H9 (cell line): Measurements from ENCODE around the gene ZBED1. TPM values are rescaled to one million over a fixed set of nuclear protein-coding genes. Genes with fewer than 3 reads are reported as not detected.

ENCODE experiments used
- DNase-seq: peaks from one replicate; pipeline ENCODE4 v3.0.0-alpha.2; 2017
- H2AFZ ChIP-seq: one replicate; pipeline ENCODE4 v1.6.1; 2013; ENCODE audit warnings: mild to moderate bottlenecking, low read length, control low read depth, moderate library complexity
- H2AK5ac ChIP-seq: 2 replicates; pipeline ENCODE4 v1.6.1; 2013; ENCODE audit warnings: low read length, control low read depth, mixed read lengths; ENCODE audit not compliant: insufficient read length
- H2BK120ac ChIP-seq: one replicate; pipeline ENCODE4 v1.6.1; 2013; ENCODE audit warnings: low read depth, mild to moderate bottlenecking, low read length, control low read depth, inconsistent platforms; ENCODE audit not compliant: poor library complexity, severe bottlenecking
- H2BK12ac ChIP-seq: 2 replicates; pipeline ENCODE4 v1.6.1; 2013; ENCODE audit warnings: low read length, control low read depth, mixed read lengths, low read depth; ENCODE audit not compliant: insufficient read length
- H2BK15ac ChIP-seq: 2 replicates; pipeline ENCODE4 v1.6.1; 2013; ENCODE audit warnings: low read depth, low read length, control low read depth
- H2BK20ac ChIP-seq: one replicate; pipeline ENCODE4 v1.6.1; 2013; ENCODE audit warnings: low read depth, mild to moderate bottlenecking, low read length, control low read depth, inconsistent platforms; ENCODE audit not compliant: poor library complexity, severe bottlenecking
- H2BK5ac ChIP-seq: 2 replicates; pipeline ENCODE4 v1.6.1; 2013; ENCODE audit warnings: low read length, control low read depth, mixed read lengths; ENCODE audit not compliant: insufficient read length
- H3K14ac ChIP-seq: 2 replicates; pipeline ENCODE4 v1.6.1; 2013; ENCODE audit warnings: low read length, control low read depth; ENCODE audit not compliant: insufficient read depth
- H3K18ac ChIP-seq: 2 replicates; pipeline ENCODE4 v1.6.1; 2013; ENCODE audit warnings: low read depth, mild to moderate bottlenecking, mixed read lengths, low read length, control low read depth; ENCODE audit not compliant: insufficient read length
- H3K23ac ChIP-seq: 2 replicates; pipeline ENCODE4 v1.6.1; 2013; ENCODE audit warnings: low read length, control low read depth, mixed read lengths, low read depth; ENCODE audit not compliant: insufficient read length
- H3K23me2 ChIP-seq: 2 replicates; pipeline ENCODE4 v1.6.1; 2013; ENCODE audit warnings: low read depth, mild to moderate bottlenecking, mixed read lengths, low read length, control low read depth; ENCODE audit not compliant: insufficient read length, poor library complexity, severe bottlenecking
- H3K27ac ChIP-seq: 2 replicates; pipeline ENCODE4 v1.5.1; 2013; ENCODE audit warnings: low read length, control low read depth, mixed read lengths, low read depth; ENCODE audit not compliant: insufficient read length
- H3K27me3 ChIP-seq: 2 replicates; pipeline ENCODE4 v1.6.1; 2013; ENCODE audit warnings: low read length, control low read depth, inconsistent platforms; ENCODE audit not compliant: insufficient read depth
- H3K4ac ChIP-seq: 2 replicates; pipeline ENCODE4 v1.6.1; 2013; ENCODE audit warnings: low read depth, mild to moderate bottlenecking, control low read depth, inconsistent platforms, low read length, moderate library complexity
- H3K4me1 ChIP-seq: 2 replicates; pipeline ENCODE4 v1.6.1; 2013; ENCODE audit warnings: low read length, control low read depth, inconsistent platforms; ENCODE audit not compliant: insufficient read depth
- H3K4me2 ChIP-seq: 2 replicates; pipeline ENCODE4 v1.6.1; 2013; ENCODE audit warnings: low read length, control low read depth, mixed read lengths; ENCODE audit not compliant: insufficient read length, insufficient read depth
- H3K56ac ChIP-seq: 2 replicates; pipeline ENCODE4 v1.6.1; 2013; ENCODE audit warnings: low read depth, mild to moderate bottlenecking, mixed read lengths, low read length, control low read depth; ENCODE audit not compliant: insufficient read length
- H3K79me1 ChIP-seq: 2 replicates; pipeline ENCODE4 v1.6.1; 2013; ENCODE audit warnings: low read depth, mild to moderate bottlenecking, moderate library complexity, low read length, control low read depth, inconsistent platforms; ENCODE audit not compliant: insufficient read depth, poor library complexity, severe bottlenecking
- H3K79me2 ChIP-seq: 2 replicates; pipeline ENCODE4 v1.6.1; 2013; ENCODE audit warnings: low read length, control low read depth, inconsistent platforms; ENCODE audit not compliant: insufficient read depth
- H3K9ac ChIP-seq: 2 replicates; pipeline ENCODE4 v1.6.1; 2013; ENCODE audit warnings: low read length, control low read depth, mixed read lengths; ENCODE audit not compliant: insufficient read length; ENCODE audit errors: extremely low read depth
- H3K9me3 ChIP-seq: one replicate; pipeline ENCODE4 v1.6.1; 2013; ENCODE audit warnings: low read depth, low read length, inconsistent platforms; ENCODE audit not compliant: control insufficient read depth
- H3T11ph ChIP-seq: one replicate; pipeline ENCODE4 v1.6.1; 2013; ENCODE audit warnings: mild to moderate bottlenecking, low read length, control low read depth, inconsistent platforms
- H4K20me1 ChIP-seq: one replicate; pipeline ENCODE4 v1.6.1; 2013; ENCODE audit not compliant: control insufficient read depth, insufficient read length, insufficient read depth
- H4K5ac ChIP-seq: 2 replicates; pipeline ENCODE4 v1.6.1; 2013; ENCODE audit warnings: low read depth, mild to moderate bottlenecking, mixed read lengths, low read length, control low read depth; ENCODE audit not compliant: insufficient read length
- H4K8ac ChIP-seq: replicated peaks from 2 replicates; pipeline ENCODE4 v1.6.1; 2013; ENCODE audit warnings: low read length, control low read depth, mixed read lengths, low read depth; ENCODE audit not compliant: insufficient read length
- H4K91ac ChIP-seq: 2 replicates; pipeline ENCODE4 v1.6.1; 2013; ENCODE audit warnings: low read depth, mild to moderate bottlenecking, moderate library complexity, mixed read lengths, low read length, control low read depth; ENCODE audit not compliant: insufficient read length
- H3K27ac Mint-ChIP-seq, 3 experiments: 2 replicates in 2 of 3; 3 replicates in 1 of 3; pipeline ENCODE4 v1.8.0; 2020 to 2021; ENCODE audit warnings: mixed read lengths in 3 of 3, mild to moderate bottlenecking in 1 of 3, moderate library complexity in 1 of 3
- H3K27me3 Mint-ChIP-seq: 2 replicates; pipeline ENCODE4 v1.8.0; 2021; ENCODE audit warnings: low read depth, mild to moderate bottlenecking, moderate library complexity, mixed read lengths
- H3K36me3 Mint-ChIP-seq, 3 experiments: 2 replicates in 2 of 3; 3 replicates in 1 of 3; pipeline ENCODE4 v1.8.0; 2020 to 2021; ENCODE audit warnings: low read depth in 3 of 3, mixed read lengths in 3 of 3; ENCODE audit not compliant: insufficient read depth in 1 of 3
- H3K4me1 Mint-ChIP-seq, 2 experiments: 2 replicates each; pipeline ENCODE4 v1.8.0; 2020; ENCODE audit warnings: mixed read lengths in 2 of 2
- H3K4me3 Mint-ChIP-seq, 2 experiments: 2 replicates in 1 of 2; 3 replicates in 1 of 2; pipeline ENCODE4 v1.8.0; 2020 to 2021; ENCODE audit warnings: mild to moderate bottlenecking in 2 of 2, mixed read lengths in 2 of 2, moderate library complexity in 1 of 2
- H3K9me3 Mint-ChIP-seq, 2 experiments: 2 replicates in 1 of 2; 3 replicates in 1 of 2; pipeline ENCODE4 v1.8.0; 2020; ENCODE audit warnings: mild to moderate bottlenecking in 2 of 2, mixed read lengths in 2 of 2, moderate library complexity in 1 of 2
- WGBS: extraction: QIAGEN DNeasy Blood & Tissue Kit; methylation state at CpG from one replicate; pipeline ENCODE4 v1.1.7; 2013; ENCODE audit warnings: missing lambda C conversion rate, low lambda C conversion rate, mixed read lengths; ENCODE audit not compliant: insufficient read length; ENCODE audit errors: extremely low coverage; 5-methylcytosine and 5-hydroxymethylcytosine counted together
- long read RNA-seq: library from polyadenylated mRNA; unstranded; transcript quantifications from one replicate; pipeline ENCODE4 v2.0.0, GENCODE V29; 2020
- total RNA-seq: library from RNA; stranded (reverse); gene quantifications from 2 replicates; pipeline ENCODE4 v1.2.1, GENCODE V29; 2021
- TF ChIP-seq, protein P1 (sequence below): fragments of 200-600 bp; sonication (generic); conservative IDR thresholded peaks from 3 replicates; pipeline ENCODE4 v1.8.0; 2021; ENCODE audit warnings: antibody characterized with exemption, mild to moderate bottlenecking

ZBED1 gene
- 61.1 and 63.8 TPM in 2 replicates for total RNA-seq
- long read RNA-seq, full-length matches to known transcripts, result 411 of 463 reads
- long read RNA-seq, partial matches to known transcripts, result 0 of 463 reads
- long read RNA-seq, other reads (novel, unspliced or antisense), result 52 of 463 reads

DNA sequence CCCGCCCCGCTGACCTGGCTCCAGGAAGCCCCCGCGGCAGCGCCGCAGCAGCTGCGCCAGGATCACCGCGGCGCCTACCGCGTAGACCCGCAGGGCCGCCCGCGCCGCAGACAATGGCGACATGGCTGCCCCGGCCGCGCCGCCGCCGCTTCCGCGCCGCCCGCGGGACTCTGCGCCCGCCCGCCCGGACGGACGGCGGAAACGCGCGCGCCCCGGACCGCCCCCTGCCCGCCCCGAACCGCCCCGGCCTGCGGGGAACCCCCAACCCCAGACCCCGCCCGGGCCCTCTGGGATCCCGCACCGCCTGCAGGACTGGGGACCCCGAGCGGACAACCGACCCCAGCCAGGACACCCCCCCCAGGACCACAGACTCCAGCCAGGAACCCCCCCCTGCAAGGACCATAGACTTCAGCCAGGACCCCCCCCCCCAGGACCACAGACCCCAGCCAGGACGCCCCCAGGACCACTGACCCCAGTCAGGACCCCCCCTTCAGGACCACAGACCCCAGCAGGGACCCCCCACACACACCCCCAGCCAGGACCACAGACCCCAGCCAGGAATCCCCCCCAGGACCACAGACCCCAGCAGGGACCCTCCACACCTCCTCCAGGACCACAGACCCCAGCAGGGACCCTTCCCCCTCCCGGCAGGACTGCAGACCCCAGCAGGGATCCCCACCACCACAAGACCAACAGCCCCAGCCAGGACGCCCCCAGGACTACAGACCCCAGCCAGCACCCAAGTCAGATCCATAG, at the start of gene ZBED1, which contains the start of gene DHRSX:
ZBED1 (minus strand) TSS at position 174 of the 756 bp plus-strand sequence. CDS start 10,257 bp downstream, outside the sequence.
DHRSX (minus strand) TSS at position 174 of the 756 bp plus-strand sequence; CDS start at position 123, 51 bp downstream.
- peaks cover 11% of the 10 kb centered on the region for H3K4me1 ChIP-seq
- H3K27me3 ChIP-seq, result no peaks in the 10 kb centered on the region
- H4K20me1 ChIP-seq, result no peaks in the 10 kb centered on the region
- WGBS, result no CpG with 5 or more reads among the region's 57 CpGs
- Mint-ChIP-seq H3K27ac (peak within 1 kb of the TSS in 2 of 3 experiments; percentile 82 to 92; a peak in 2 of 7 replicates), H3K4me1 (peaks cover 20 to 43% of the 10 kb centered on the region in 2 experiments), H3K4me3 (peak within 1 kb of the TSS; percentile 75 to 88), H3K36me3 (peaks cover 0 to 16% (median 13%) of the 10 kb centered on the region in 3 experiments; a peak in 5 of 7 replicates), H3K9me3 (no peaks in the 10 kb centered on the region; a peak in 1 of 5 replicates), H3K27me3 (no peaks in the 10 kb centered on the region)
- H3T11ph ChIP-seq, result peak within 1 kb of the TSS; percentile 62
- H3K9ac ChIP-seq, result peak within 1 kb of the TSS; percentile 74
- H2BK20ac ChIP-seq, result no peak within 1 kb of the TSS
- no peak within 1 kb of the TSS for H4K5ac ChIP-seq
- no peak within 1 kb of the TSS for H2AK5ac ChIP-seq
- peak within 1 kb of the TSS; percentile 93 for H3K14ac ChIP-seq
- H2BK5ac ChIP-seq, result no peak within 1 kb of the TSS
- peak within 1 kb of the TSS; percentile 48 for H2BK120ac ChIP-seq
- H2AFZ ChIP-seq, result no peak within 1 kb of the TSS
- H3K18ac ChIP-seq, result peak within 1 kb of the TSS; percentile 85
- H3K27ac ChIP-seq, result no peak within 1 kb of the TSS
- peak within 1 kb of the TSS; percentile 82 for H3K4me2 ChIP-seq
- TF ChIP-seq, protein P1, sequence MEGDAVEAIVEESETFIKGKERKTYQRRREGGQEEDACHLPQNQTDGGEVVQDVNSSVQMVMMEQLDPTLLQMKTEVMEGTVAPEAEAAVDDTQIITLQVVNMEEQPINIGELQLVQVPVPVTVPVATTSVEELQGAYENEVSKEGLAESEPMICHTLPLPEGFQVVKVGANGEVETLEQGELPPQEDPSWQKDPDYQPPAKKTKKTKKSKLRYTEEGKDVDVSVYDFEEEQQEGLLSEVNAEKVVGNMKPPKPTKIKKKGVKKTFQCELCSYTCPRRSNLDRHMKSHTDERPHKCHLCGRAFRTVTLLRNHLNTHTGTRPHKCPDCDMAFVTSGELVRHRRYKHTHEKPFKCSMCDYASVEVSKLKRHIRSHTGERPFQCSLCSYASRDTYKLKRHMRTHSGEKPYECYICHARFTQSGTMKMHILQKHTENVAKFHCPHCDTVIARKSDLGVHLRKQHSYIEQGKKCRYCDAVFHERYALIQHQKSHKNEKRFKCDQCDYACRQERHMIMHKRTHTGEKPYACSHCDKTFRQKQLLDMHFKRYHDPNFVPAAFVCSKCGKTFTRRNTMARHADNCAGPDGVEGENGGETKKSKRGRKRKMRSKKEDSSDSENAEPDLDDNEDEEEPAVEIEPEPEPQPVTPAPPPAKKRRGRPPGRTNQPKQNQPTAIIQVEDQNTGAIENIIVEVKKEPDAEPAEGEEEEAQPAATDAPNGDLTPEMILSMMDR, result no peak
- H3K79me2 ChIP-seq, result peaks cover 16% of the 10 kb centered on the region; the same call in 1 of the 2 replicates
- no peak within 1 kb of the TSS for H3K23ac ChIP-seq
- H3K4ac ChIP-seq, result no peak within 1 kb of the TSS
- H3K79me1 ChIP-seq, result peaks cover 5% of the 10 kb centered on the region
- no peak within 1 kb of the TSS for H4K91ac ChIP-seq
- H3K56ac ChIP-seq, result no peak within 1 kb of the TSS
- no peaks in the 10 kb centered on the region for H3K9me3 ChIP-seq
- H3K23me2 ChIP-seq, result peaks cover 11% of the 10 kb centered on the region
- H2BK15ac ChIP-seq, result no peak within 1 kb of the TSS
- DNase-seq, result no peak
- H2BK12ac ChIP-seq, result no peak within 1 kb of the TSS
- no peak within 1 kb of the TSS for H4K8ac ChIP-seq
